ENCODE data around the gene BCO2.

BCO2 gene

GRCh38 chr11:112247201-112247600 lies 71.9 kb downstream of the BCO2 start:
- no peak for DNase-seq

- no peak for DNase-seq
Measured at GRCh38 chr11:112248201-112248600, 72.9 kb downstream of the BCO2 start.

GRCh38 chr11:112249871-112250610 lies 74.7 kb downstream of the BCO2 start:
- no peak for DNase-seq

GRCh38 chr11:112253605-112254242 lies 78.4 kb downstream of the BCO2 start:
- no peak for DNase-seq

GRCh38 chr11:112255067-112255720 lies 79.9 kb downstream of the BCO2 start:
- peak in 20 of 58 donors; percentile 1 to 36 (median 6) for DNase-seq

GRCh38 chr11:112260490-112260889 lies 85.2 kb downstream of the BCO2 start, which contains the start of gene PLET1:
Gene PLET1 (minus strand): TSS chr11:112260860. CDS start chr11:112260589, 271 bp downstream.
- DNase-seq = no peak

- DNase-seq = no peak
Measured at GRCh38 chr11:112265659-112266409, 90.5 kb downstream of the BCO2 start.

- DNase-seq = no peak
Measured at GRCh38 chr11:112266410-112266778, 91.1 kb downstream of the BCO2 start.

- no peak for DNase-seq
Measured at GRCh38 chr11:112267188-112267591, 91.9 kb downstream of the BCO2 start.

GRCh38 chr11:112268406-112268805 lies 93.1 kb downstream of the BCO2 start:
- DNase-seq = no peak

All from anterior cingulate cortex (tissue), 58 donors.